ENCODE data around the gene TRAIP.

TRAIP gene

GRCh38 chr3:49876567-49876966 lies 20.2 kb upstream of the TRAIP start:
- DNase-seq (ENCODE audit: low read depth, low spot score) = no peak

- no peak for DNase-seq (ENCODE audit: low read depth, low spot score)
Observed at GRCh38 chr3:49873623-49874022, 17.3 kb upstream of the TRAIP start.

GRCh38 chr3:49872801-49873281 lies 16.5 kb upstream of the TRAIP start:
- DNase-seq (ENCODE audit: low read depth, low spot score) = no peak

GRCh38 chr3:49871531-49872153 lies 15.3 kb upstream of the TRAIP start:
- DNase-seq (ENCODE audit: low read depth, low spot score) = no peak

GRCh38 chr3:49869525-49870126 lies 13.3 kb upstream of the TRAIP start, which contains the start of gene CAMKV:
Gene CAMKV, minus strand, starts transcription at chr3:49869906. Its CDS starts 7,518 bp downstream, at chr3:49862388.
- DNase-seq (ENCODE audit: low read depth, low spot score) = no peak

GRCh38 chr3:49868862-49869466 lies 12.6 kb upstream of the TRAIP start:
- DNase-seq (ENCODE audit: low read depth, low spot score) = no peak

- DNase-seq (ENCODE audit: low read depth, low spot score) = no peak
Observed at GRCh38 chr3:49867871-49868321, 11.5 kb upstream of the TRAIP start.

GRCh38 chr3:49867400-49867799 lies 11.0 kb upstream of the TRAIP start:
- no peak for DNase-seq (ENCODE audit: low read depth, low spot score)

- no peak for DNase-seq (ENCODE audit: low read depth, low spot score)
Observed at GRCh38 chr3:49865198-49865784, 8.9 kb upstream of the TRAIP start.

GRCh38 chr3:49864505-49864904 lies 8.1 kb upstream of the TRAIP start:
- no peak for DNase-seq (ENCODE audit: low read depth, low spot score)

- DNase-seq (ENCODE audit: low read depth, low spot score) = no peak
Observed at GRCh38 chr3:49859576-49860305, 3.4 kb upstream of the TRAIP start.

- no peak for DNase-seq (ENCODE audit: low read depth, low spot score)
Observed at GRCh38 chr3:49855662-49856061, 702 bp downstream of the TRAIP start.

GRCh38 chr3:49845694-49846093 lies 10.7 kb downstream of the TRAIP start:
- no peak for DNase-seq (ENCODE audit: low read depth, low spot score)

- DNase-seq (ENCODE audit: low read depth, low spot score) = no peak
Observed at GRCh38 chr3:49844464-49845183, 11.7 kb downstream of the TRAIP start.

- no peak for DNase-seq (ENCODE audit: low read depth, low spot score)
Observed at GRCh38 chr3:49842843-49843517, 13.4 kb downstream of the TRAIP start.

- no peak for DNase-seq (ENCODE audit: low read depth, low spot score)
Observed at GRCh38 chr3:49841806-49842205, 14.6 kb downstream of the TRAIP start.

GRCh38 chr3:49841126-49841696 lies 15.2 kb downstream of the TRAIP start:
- DNase-seq (ENCODE audit: low read depth, low spot score) = peak; percentile 25

GRCh38 chr3:49840388-49840787 lies 16.0 kb downstream of the TRAIP start:
- no peak for DNase-seq (ENCODE audit: low read depth, low spot score)

GRCh38 chr3:49839193-49839809 lies 17.1 kb downstream of the TRAIP start:
- DNase-seq (ENCODE audit: low read depth, low spot score) = peak; percentile 28

- no peak for DNase-seq (ENCODE audit: low read depth, low spot score)
Observed at GRCh38 chr3:49831341-49831740, 25.0 kb downstream of the TRAIP start.
